OCI-LY7 (cell line): ENCODE results near the gene POLR1A. TPM values are rescaled to one million over a fixed set of nuclear protein-coding genes. Genes with fewer than 3 reads are reported as not detected.

Source experiments
- BruUV-seq: library from RNA; stranded (reverse); fragments of 400-500 nt; replicated peaks from 2 replicates; lab custom pipeline; 2021; lab: Mats Ljungman, UMichigan
- CTCF ChIA-PET: fragments of 300-600 bp; sonication (Branson Sonifier 250); formaldehyde crosslinking; loops from one replicate; lab custom pipeline; 2022; ENCODE audit warnings: antibody characterized with exemption; ENCODE audit not compliant: unreplicated experiment; lab: Charles Lee
- POLR2A ChIA-PET: fragments of 300-600 bp; sonication (Branson Sonifier 250); formaldehyde crosslinking; loops from one replicate; lab custom pipeline; 2022; ENCODE audit warnings: antibody characterized with exemption; lab: Charles Lee
- DNase-seq: peaks from one replicate; pipeline ENCODE4 v3.0.0-alpha.2; 2015; ENCODE audit warnings: low spot score
- H2AFZ ChIP-seq: fragments of 200-600 bp; sonication (generic), shearing (Covaris generic); 2 replicates; pipeline ENCODE4 v1.6.1; 2014; ENCODE audit warnings: mild to moderate bottlenecking, antibody characterized with exemption, low read length, moderate library complexity
- H3K27ac ChIP-seq: fragments of 200-600 bp; sonication (generic); 2 replicates; pipeline ENCODE4 v1.5.1; 2014; ENCODE audit warnings: mixed run types, low read depth, mild to moderate bottlenecking, moderate library complexity, low read length, inconsistent platforms; ENCODE audit not compliant: poor library complexity, severe bottlenecking
- H3K36me3 ChIP-seq: fragments of 200-600 bp; sonication (generic); 2 replicates; pipeline ENCODE4 v1.6.1; 2014; ENCODE audit warnings: mild to moderate bottlenecking, antibody characterized with exemption, low read length, moderate library complexity, mixed read lengths; ENCODE audit not compliant: insufficient read depth
- H3K4me1 ChIP-seq: fragments of 200-600 bp; sonication (generic); 2 replicates; pipeline ENCODE4 v1.5.1; 2014; ENCODE audit warnings: mild to moderate bottlenecking, low read length; ENCODE audit not compliant: insufficient read depth, poor library complexity, severe bottlenecking
- H3K4me2 ChIP-seq: fragments of 200-600 bp; sonication (generic); 2 replicates; pipeline ENCODE4 v1.6.1; 2014; ENCODE audit warnings: mild to moderate bottlenecking, low read length
- H3K4me3 ChIP-seq: fragments of 200-600 bp; sonication (generic); 2 replicates; pipeline ENCODE4 v1.5.1; 2014; ENCODE audit warnings: mild to moderate bottlenecking, low read depth, low read length; ENCODE audit not compliant: poor library complexity, severe bottlenecking
- H3K79me2 ChIP-seq: fragments of 200-600 bp; sonication (generic); 2 replicates; pipeline ENCODE4 v1.6.1; 2016; ENCODE audit warnings: low read depth, mild to moderate bottlenecking, low read length, moderate library complexity, mixed read lengths; ENCODE audit not compliant: insufficient read depth
- H3K9me2 ChIP-seq: fragments of 200-600 bp; sonication (generic); 2 replicates; pipeline ENCODE4 v1.6.1; 2016; ENCODE audit warnings: mild to moderate bottlenecking, low read length, mixed read lengths; ENCODE audit not compliant: insufficient read depth
- H3K9me3 ChIP-seq: fragments of 200-600 bp; sonication (generic); 2 replicates; pipeline ENCODE4 v1.6.1; 2014; ENCODE audit warnings: mild to moderate bottlenecking, mixed run types, low read length, mixed read lengths
- H4K20me1 ChIP-seq: fragments of 200-600 bp; sonication (generic); 2 replicates; pipeline ENCODE4 v1.6.1; 2014; ENCODE audit warnings: mild to moderate bottlenecking, antibody characterized with exemption, low read length, moderate library complexity, mixed read lengths; ENCODE audit not compliant: insufficient read depth
- CTCF ChIP-seq: fragments of 200-600 bp; sonication (generic); conservative IDR thresholded peaks from 2 replicates; pipeline ENCODE4 v1.5.1; 2014; ENCODE audit warnings: mild to moderate bottlenecking, antibody characterized with exemption, low read length, moderate library complexity, mixed read lengths
- EZH2phosphoT487 ChIP-seq: fragments of 200-600 bp; sonication (generic); IDR thresholded peaks from 2 replicates; pipeline ENCODE4 v1.6.1; 2018; ENCODE audit warnings: low read depth, borderline replicate concordance, mild to moderate bottlenecking, mixed run types, antibody characterized with exemption, low read length, moderate library complexity, mixed read lengths
- intact Hi-C: fragments of 100-400 bp; cut with micrococcal nuclease; formaldehyde crosslinking; loops from one replicate; pipeline ENCODE4 v1.10.0; 2022; ENCODE audit not compliant: unreplicated experiment
- total RNA-seq, 2 experiments: library from RNA; depleted of rRNA in 1 of 2; stranded (reverse); fragments of >200 nt in 1 of 2; shearing (Covaris generic) in 1 of 2; gene quantifications; 2 replicates each; pipeline ENCODE4 v1.2.3, GENCODE V29; 2014 to 2022

Gene POLR1A
- total RNA-seq, 2 experiments from 2014 or later = 17.5 to 53.3 TPM

- no peaks in the 10 kb centered on the region for H4K20me1 ChIP-seq
- intact Hi-C loops = no loop called here
- H2AFZ ChIP-seq = no peak overlapping the region
- TF ChIP-seq CTCF (no peak), EZH2phosphoT487 (no peak)
- H3K36me3 ChIP-seq = peaks cover 91% of the 10 kb centered on the region
- no TSS peak for BruUV-seq
- no peak overlapping the region for H3K4me3 ChIP-seq
- H3K9me3 ChIP-seq = no peaks in the 10 kb centered on the region
- no peak overlapping the region for H3K27ac ChIP-seq
- CTCF ChIA-PET = interaction anchor here (0.6 kb wide), 1 partner anchor 140 kb away, joined by 9 read pairs; no protein-coding TSS in a partner anchor
- H3K4me2 ChIP-seq = no peak overlapping the region
- no peak for DNase-seq
- no peaks in the 10 kb centered on the region for H3K4me1 ChIP-seq
- H3K9me2 ChIP-seq = no peaks in the 10 kb centered on the region
- H3K79me2 ChIP-seq = no peaks in the 10 kb centered on the region
- POLR2A ChIA-PET = interaction anchor here (0.7 kb wide), 1 partner anchor 46 kb away, joined by 3 read pairs; no protein-coding TSS in a partner anchor
These were observed 48.9 kb downstream of the POLR1A start for GRCh38 chr2:86056590-86057331.

GRCh38 chr2:86055314-86055713 lies 50.4 kb downstream of the POLR1A start:
- Histone ChIP-seq H3K9me2 (no peaks in the 10 kb centered on the region), H2AFZ (no peak overlapping the region), H4K20me1 (no peaks in the 10 kb centered on the region), H3K27ac (no peak overlapping the region), H3K4me1 (no peaks in the 10 kb centered on the region), H3K36me3 (peaks cover 91% of the 10 kb centered on the region), H3K4me2 (no peak overlapping the region), H3K79me2 (no peaks in the 10 kb centered on the region), H3K9me3 (no peaks in the 10 kb centered on the region), H3K4me3 (no peak overlapping the region)
- intact Hi-C loops = no loop called here
- POLR2A ChIA-PET = no interaction called here
- TF ChIP-seq CTCF (no peak), EZH2phosphoT487 (no peak)
- BruUV-seq = no TSS peak
- no peak for DNase-seq
- CTCF ChIA-PET = no interaction called here

GRCh38 chr2:86054535-86055082 lies 51.1 kb downstream of the POLR1A start:
- Histone ChIP-seq H3K27ac (no peak overlapping the region), H3K36me3 (peaks cover 89% of the 10 kb centered on the region), H3K4me3 (no peak overlapping the region), H3K4me2 (no peak overlapping the region), H3K79me2 (no peaks in the 10 kb centered on the region), H3K9me3 (no peaks in the 10 kb centered on the region), H2AFZ (no peak overlapping the region), H4K20me1 (no peaks in the 10 kb centered on the region), H3K4me1 (no peaks in the 10 kb centered on the region), H3K9me2 (no peaks in the 10 kb centered on the region)
- no TSS peak for BruUV-seq
- ChIA-PET POLR2A (no interaction called here), CTCF (no interaction called here)
- intact Hi-C loops = no loop called here
- TF ChIP-seq EZH2phosphoT487 (no peak), CTCF (no peak)
- DNase-seq = no peak
